GM21619 (cell line): ENCODE results near the gene OLIG1.

Experiments used
- ATAC-seq: cut with Tn5 transposase; IDR thresholded peaks from one replicate; pipeline ENCODE4 v1.9.1; 2021; ENCODE audit not compliant: unreplicated experiment

Gene OLIG1

DNA sequence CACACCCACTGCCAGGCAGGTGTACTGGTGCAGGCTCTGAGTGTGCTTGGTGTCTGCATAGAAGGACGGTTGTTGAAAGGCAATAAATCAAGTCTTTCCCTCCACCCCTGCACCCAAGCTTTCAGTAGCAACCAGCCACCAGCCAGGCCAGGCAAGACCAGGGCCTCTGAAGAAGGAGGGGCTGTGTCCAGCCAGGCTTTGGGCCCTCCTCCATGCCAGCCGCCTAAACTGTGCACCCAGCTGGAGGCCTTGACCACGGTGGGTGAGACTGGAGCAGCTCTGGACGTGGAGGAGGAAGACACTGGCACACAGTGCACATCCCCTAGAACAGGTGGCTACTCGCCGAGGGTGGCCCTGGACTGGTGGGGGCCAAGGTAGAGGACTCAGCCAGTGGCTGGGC, 39.3 kb upstream of the OLIG1 start:
- ATAC-seq: no peak

DNA sequence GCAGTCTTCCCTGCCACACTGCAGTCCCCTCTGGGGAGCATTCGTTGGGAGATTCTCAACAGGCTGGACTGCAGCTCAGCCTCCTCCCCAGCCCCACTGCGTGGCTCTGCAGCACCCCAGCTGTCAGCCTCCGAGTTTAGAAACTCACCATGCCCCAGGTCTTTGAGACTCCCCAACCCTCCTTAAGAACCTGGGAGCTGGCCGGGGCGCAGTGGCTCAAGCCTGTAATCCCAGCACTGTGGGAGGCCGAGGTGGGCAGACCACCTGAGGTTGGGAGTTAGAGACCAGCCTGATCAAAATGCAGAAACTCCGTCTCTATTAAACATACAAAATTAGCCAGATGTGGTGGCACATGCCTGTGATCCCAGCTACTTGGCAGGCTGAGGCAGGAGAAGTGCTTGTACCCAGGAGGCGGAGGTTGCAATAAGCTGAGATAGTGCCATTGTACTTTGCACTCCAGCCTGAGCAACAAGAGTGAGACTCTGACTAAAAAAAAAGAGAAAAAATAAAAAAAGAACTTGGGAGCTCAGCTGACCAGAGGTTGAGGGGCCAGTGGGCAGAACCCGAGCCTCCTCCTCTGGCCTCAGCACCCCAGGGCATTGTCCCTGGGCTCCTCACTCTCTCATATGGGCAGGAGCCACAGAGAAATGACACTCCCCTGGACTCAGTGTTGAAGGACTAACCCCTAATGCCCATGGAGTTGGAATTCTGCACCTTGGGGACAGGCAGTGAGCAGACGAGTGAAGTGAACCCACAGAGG, 38.6 kb upstream of the OLIG1 start:
- no peak for ATAC-seq

DNA sequence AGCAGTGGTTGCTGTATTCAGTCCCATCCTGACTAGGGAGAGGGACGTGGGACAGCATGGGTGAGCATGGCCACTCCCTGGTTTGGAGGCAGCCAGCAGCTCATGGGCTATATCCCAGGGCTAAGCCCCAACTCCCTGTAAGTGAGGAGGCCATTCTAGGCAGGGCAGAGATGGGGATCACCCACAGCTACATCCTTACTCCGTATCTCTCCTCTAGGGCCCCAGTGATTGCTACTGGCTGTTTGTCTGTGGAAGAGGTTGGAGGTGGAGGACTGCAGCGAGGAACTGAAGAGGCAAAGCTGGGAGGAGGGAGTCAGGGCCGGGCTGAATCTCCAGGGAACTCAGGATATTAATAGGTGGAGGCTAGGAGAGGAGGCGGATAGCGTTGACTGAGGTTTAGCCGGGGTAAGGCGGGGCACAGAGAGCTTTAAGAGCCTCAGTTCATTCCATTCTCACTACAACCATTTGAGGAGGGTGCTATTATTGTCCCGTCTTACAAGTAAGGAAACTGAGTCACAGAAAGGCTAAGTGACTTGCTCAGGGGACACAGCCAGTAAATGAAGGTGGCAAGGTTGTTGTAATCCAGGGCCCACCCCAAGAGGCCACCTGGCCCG, 37.4 kb upstream of the OLIG1 start:
- ATAC-seq: no peak

DNA sequence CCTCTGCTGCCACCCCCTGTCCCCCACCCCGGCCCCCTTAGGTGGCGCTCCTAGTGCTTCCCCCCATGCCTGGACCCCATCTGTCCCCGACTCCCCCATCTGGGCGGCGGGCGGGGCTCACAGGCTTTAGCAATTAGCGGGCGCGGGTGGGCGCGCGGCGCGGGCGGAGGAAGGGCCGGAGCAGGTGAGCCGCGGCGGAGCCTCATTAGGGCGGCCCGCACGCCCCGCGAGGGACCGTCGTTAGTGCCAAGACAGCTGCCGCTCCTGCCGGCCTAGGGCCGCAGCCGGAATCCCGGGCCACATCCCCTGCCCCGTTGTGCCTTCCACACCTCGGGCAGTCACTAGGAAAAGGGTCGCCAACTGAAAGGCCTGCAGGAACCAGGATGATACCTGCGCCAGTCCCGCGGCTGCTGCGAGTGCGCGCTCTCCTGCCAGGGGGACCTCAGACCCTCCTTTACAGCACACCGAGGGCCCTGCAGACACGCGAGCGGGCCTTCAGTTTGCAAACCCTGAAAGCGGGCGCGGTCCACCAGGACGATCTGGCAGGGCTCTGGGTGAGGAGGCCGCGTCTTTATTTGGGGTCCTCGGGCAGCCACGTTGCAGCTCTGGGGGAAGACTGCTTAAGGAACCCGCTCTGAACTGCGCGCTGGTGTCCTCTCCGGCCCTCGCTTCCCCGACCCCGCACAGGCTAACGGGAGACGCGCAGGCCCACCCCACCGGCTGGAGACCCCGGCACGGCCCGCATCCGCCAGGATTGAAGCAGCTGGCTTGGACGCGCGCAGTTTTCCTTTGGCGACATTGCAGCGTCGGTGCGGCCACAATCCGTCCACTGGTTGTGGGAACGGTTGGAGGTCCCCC, 36.6 kb upstream of the OLIG1 start:
- no peak for ATAC-seq

DNA sequence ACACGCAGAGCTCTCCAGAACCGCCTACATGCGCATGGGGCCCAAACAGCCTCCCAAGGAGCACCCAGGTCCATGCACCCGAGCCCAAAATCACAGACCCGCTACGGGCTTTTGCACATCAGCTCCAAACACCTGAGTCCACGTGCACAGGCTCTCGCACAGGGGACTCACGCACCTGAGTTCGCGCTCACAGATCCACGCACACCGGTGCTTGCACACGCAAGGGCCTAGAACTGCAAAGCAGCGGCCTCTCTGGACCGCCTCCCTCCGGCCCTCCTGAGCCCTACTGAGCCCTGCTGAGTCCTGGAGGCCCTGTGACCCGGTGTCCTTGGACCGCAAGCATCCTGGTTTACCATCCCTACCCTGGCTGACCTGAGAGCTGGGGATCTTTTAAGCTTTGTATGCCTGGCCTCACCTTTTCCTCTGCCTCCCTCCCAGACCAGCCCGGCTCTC, 36.0 kb upstream of the OLIG1 start:
- no peak for ATAC-seq

DNA sequence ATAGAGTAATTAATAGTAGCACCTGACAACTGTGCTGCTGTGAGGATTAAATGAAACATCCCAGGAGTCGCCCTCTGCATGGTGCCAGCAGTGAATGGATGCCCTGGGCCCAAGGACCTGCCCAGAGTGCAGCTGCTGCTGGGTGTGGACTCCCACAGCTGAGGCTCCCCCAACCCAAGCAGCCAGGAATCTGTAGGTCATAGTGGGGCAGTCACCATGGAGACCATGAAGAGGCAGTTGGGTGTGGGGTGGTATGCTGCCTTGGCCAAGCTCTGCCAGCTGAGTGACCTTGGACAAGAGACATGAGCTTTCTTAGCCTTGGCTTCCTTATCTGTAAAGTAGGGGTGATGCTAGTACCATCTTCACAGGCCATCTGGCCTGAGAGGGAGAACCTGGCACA, 34.8 kb upstream of the OLIG1 start:
- ATAC-seq: no peak

DNA sequence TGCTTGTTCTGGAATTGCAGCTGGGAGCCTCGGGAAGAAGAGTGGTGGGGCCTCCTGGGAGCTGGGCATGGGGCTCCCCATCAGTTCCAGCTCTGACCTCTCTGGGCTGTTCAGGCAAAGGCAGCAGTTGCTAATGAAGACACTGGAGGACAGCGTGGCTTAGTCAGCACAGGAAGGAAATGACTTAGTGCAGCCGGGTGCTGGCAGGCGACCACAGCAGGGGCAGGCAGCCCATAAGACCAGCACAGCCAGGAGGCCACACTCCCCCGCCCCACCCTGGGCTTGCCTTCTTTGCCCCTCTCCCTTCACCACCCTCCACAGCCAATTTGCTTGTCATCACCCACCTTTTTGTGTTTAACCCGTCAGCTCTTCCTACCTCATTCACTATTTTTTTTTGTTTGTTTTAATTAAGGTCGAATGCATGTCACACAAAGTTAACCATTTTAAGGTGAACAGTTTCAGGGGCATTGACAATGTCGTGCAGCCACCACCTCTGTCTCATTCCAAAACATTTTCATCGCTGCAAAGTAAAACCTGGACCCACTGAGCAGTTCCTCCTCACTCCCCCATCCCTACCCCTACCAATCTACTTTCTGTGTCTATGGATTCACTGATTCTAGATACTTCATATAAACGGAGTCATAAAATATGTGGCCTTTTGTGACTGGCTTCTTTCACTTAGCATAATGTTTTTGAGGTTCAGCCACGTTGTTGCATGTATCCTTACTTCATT, 33.3 kb upstream of the OLIG1 start:
- no peak for ATAC-seq

DNA sequence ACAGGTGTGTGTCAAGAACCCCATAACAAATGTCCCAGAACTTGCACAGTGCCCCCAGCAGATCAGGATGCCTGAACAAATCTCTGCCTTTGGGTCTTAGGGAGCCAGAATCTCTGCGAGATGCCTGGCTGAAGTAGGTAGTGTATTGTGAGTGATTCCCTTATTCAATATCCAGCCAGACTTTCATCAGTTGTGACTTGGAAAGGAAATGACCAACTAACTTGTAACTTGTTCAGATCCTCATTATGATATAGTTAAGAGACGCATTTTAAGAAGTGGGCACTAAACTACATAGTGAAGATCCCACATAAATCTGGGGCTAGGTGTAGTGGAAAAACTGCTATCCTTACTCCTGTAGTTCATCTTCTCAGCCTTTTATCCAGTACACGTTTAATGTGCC, 32.4 kb upstream of the OLIG1 start:
- no peak for ATAC-seq

DNA sequence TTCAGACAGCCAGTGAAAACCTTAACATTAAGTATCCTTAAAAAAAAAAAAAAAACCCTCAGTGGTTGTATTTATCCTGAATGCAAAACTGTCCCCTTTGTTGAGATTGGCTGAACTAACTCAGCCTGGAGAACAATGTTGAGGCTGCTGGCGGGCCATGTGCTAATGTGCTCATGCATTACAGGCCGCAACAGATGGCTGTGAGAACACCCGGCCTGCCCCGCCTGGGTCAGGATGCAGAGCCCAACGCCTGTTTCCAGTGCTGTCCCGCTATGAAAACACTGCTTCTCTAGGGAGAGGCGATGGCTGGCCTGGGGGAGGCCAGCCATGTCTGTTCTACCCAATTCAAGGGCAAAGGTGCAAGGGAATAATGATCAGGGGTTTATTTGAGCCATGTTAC, 30.4 kb upstream of the OLIG1 start:
- no peak for ATAC-seq

DNA sequence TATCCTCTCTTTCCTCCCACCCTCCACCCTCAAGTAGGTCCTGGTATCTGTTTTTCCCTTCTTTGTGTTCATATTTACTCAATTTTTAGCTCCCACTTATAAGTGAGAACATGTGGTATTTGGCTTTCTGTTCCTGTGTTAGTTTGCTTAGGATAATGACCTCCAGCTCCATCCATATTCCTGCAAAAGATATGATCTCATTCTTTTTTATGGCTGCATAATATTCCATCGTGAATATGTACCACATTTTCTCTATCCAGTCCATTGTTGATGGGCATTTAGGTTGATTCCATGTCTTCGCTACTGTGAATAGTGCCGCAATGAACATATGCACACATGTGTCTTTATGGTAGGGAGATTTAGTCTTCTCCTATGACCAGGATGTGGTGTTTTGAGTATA, 29.7 kb upstream of the OLIG1 start:
- no peak for ATAC-seq

DNA sequence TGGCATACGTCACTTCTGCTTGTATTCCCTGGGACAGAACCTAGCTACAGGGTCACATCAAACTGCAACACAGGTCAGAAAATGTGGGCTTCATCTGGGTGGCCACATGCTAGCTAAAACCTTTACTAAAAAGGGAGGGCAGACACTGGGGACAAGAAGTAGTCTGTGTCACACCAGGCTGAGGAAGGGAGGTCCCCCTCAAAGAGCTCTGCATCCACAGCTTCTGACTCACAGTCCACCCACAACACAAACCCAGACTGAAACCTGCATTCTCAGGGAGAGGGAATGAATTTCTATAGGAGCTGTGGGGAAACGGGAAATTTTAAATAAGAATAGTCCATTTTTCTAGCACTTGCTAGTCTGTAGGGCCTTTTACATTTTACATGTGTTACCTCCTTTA, 28.0 kb upstream of the OLIG1 start:
- no peak for ATAC-seq

DNA sequence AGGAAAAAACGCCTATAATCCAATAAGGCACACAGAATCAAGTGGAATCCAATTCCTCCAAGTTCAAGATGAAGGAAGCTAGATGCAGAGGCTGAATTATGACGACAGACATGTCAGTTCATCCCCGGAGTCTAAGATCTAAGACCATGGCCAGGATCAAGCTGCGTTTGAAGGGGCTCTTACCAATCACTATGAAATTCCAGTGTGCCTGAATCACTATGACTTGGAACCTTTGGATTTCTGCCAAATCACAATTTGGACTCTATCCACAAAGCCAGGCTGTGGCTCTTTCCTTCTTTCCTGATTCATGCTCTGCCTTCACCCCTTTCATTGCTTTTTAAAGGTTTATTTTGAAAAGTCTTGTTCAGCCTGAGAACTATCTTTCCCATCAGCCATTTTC, 27.1 kb upstream of the OLIG1 start:
- no peak for ATAC-seq

DNA sequence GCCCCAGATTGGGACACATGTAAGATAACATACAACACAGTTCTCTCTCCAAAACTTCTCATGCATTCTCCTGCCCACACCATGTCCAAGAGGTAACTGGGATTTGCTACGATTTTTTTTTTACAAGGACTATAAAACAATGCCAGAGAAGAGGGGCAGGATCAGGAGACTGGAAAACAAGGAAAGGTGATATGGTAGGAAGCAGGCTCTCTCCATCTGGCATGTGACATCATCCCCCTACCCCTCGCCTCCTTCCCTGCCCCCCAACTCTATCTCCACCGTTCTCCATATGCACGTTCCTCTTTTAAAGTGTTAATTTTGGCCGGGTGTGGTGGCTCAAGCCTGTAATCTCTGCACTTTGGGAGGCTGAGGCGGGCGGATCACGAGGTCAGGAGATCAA, 23.5 kb upstream of the OLIG1 start:
- no peak for ATAC-seq

DNA sequence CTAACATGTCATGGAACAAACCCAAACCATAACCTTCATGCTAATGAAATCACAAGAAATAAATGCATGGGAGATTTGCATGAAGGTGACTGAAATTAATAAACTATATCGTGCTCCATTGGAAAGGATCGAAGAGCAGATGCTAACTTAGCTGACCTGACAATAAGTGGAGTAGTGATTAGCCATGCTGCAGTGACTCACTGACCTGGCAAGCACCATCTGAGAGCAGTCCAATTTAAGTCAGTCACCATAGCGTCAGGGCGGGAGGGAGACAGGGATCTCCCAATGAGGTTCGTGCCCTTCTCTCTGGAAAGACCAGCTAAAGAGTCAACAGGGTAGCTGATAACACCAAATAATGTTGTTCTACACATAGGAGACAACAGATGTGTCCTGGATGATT, 22.7 kb upstream of the OLIG1 start:
- no peak for ATAC-seq

DNA sequence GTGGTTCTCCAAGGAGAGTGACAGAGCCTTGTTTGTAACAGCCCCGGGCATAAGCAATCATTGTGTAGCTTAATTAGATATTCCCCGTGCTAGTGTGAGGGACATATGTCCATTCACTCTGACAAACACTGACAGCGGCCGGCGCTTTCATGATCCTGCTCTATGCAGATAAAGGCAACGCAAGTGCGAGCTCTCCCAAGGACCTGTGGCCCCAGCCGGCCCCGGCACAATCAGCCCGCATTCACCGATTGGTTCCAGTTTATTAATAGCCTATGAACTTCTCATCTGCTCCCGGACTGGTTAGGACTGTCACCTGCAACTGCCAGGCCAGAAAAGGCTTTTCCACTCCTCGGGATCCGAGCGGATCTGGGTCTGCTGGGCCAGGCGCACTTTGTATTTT, 18.0 kb upstream of the OLIG1 start:
- ATAC-seq: no peak

DNA sequence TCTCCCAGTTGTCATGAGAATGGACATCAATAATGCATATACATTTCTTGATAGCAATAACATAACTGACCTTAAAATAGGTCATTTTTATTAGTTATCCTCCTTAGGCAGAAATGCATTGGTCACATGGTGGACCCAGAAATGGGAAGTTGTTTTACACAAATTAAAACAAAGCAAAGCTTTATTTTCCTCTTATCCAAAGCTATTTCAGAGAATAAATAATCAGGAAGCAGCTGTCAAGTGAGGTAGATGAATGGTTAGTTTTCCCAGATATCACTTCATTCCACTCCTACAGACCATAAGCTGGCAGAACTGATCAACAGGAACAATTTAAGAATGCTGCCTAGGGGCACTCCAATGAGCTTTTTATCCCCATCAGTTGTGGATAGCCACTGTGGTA, 16.0 kb upstream of the OLIG1 start:
- no peak for ATAC-seq

DNA sequence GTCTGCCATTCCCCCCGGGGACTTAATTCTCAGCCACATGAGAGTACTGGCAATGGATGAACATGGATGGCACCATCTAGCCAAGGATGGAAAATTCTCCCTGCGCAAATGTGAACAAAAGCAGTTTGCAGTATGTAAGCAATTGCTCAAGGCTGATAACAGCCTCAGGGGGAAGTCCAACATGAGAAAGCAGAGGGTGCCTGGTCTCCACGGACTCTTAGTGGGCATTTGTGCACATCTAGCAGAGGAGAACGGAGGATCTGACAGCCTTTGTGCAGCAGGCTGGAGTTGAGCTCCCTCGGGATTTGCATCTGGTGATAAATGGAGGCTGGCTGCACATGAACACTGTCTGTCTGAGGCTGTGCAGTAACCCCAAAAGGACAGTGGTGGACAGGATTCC, 13.9 kb upstream of the OLIG1 start:
- no peak for ATAC-seq

DNA sequence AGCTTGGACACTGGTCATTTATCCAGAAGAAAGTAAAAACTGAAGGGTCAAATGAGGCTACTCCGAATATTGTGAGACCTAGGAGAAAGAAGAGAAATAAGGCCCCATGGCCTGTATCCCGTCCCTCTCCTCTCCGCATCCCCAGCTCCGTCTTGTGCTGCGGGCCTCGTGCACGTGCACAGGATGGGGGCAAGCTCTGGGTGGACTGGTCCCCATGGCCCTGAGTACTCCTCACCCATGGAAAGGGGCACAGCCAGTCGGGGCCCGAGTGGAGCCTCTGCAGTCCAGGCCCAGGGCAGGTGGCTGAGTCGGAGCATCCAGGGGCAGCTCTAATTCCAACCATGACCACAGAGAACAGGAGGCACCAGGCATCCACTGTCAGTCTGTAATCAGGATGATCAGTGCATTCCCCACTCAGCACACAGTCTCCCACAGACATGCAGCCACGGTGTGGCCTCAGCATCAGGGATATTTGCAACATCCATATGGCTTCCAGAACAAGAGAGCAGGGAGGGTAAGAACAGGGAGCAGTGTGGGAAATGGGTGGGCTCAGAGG, 12.5 kb upstream of the OLIG1 start:
- no peak for ATAC-seq

DNA sequence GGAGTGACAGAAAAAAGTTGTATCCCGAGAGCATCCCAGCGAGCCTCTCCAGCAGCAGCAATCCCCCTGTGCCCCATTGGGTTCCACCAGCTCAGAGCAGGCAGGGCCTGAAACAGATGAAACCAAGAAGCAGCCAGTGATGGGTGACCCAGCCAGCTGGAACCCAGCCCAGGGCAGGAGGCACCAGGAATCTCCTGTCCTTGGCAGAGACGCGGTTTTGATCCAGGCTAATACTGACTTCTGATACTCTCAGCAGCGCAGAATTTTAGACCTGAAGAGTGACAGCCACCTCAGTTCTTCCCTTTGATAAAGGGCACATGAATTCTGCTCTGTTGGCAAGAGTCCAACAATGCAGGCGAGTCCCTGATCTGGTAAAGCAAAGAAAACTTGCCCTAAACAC, 11.4 kb upstream of the OLIG1 start:
- ATAC-seq: no peak

DNA sequence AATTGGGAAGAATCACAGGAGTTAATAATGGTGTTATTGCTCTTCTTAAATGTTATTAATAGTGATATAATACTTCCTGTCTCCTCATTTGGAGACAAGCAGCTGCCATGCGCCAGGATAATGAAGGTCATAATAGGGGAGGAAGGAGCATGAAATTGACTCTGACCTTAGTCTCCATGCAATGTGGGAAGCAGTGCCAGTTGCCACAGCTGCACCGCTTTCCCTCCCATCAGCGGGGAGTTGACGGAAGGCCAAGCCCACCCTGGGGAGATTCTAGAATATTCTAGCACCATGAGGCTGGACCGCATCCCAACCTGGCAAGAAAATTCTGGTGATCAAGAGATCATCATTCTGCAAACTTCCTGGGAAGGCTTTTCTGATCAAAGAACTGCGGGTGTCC, 11.0 kb upstream of the OLIG1 start:
- no peak for ATAC-seq

DNA sequence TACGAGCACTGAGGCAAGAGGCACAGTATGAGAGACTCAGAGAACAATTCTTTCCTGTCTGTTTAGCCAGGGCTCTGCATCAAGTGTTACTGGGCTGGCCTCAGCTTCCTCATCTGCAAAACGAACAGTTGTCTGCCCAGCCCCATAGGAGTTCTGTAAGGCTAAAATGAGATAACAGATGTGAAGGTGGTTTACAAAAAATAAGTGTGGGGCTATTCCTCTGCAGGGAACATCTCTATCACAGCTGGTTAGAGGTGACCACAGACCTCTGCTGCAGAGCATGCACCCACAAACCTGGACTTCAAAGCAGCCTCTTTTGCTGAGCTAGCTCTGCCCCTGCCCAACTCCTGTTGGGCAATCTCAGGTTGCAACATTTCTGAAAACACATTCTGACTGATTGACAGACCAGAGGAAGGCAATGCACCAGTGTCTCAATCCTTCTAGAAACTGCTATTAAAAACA, 10.5 kb upstream of the OLIG1 start:
- ATAC-seq: no peak
